ENCODE measurements around the gene CNN2. TPM values are rescaled to one million over a fixed set of nuclear protein-coding genes. Genes with fewer than 3 reads are reported as not detected.

Gene CNN2
- total RNA-seq: 23.2 TPM

DNA sequence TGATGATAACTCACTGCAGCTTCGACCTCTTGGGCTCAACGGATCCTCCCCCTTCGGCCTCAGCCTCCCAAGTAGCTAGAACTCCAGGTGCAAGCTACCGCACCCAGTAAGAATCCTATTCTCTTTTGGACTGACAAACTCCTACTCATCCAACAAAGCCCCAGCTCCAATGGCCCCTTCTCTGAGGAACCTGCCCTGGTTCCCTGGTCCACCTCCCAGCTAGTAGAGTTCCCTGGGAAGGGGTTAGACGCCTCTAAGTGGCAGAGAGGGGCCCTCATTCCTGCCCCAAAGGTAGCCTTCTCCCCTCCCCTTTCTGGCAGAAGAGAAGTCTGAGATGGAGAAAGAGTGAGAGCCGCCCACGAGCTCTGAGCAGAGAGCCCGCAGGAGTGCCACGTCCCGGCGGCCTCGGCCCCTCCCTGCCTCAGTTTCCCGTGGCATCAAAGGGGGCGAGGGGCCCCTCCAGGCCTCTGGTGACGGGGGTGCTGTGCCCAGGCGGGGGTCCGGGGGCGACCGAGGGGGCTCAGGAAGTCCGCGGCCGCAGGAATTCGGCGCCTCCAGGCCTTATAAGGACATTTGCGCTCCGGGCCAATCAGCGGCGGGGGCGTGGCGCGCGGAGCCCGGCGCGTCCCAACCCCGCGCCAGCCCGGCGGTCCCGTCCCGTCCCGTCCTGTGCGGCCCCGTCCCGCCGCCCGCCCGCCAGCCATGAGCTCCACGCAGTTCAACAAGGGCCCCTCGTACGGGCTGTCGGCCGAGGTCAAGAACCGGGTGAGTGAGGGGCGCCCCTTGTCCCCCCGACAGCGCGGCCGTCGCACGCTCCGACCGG lies at the start of gene CNN2:
CNN2 (plus strand) TSS at position 649 of the 823 bp plus-strand sequence; CDS start at position 703, 54 bp downstream.
- DNase-seq (ENCODE audit: low spot score) (peak; percentile 87), ATAC-seq (peak; percentile 85)

DNA sequence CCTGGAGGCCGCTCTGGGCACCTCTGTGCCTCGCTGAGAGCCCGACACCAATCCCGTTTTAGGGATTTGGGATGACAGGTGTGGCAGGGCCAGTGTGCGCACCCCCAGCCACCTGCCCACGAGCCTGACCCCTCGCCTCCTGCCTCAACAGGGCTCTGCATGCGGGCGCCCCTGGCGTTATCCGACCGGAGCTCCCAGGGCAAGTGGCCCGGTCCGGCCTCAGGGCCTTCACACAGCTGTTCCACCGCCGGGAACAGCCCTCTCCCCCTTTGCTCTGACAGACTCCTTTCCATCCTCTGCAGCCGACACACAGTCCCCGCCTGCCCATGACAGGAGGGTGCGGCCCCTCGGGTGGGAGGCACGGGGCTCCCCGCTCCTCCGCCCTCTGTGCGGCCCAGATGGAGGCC lies 49.3 kb upstream of the CNN2 start:
- ATAC-seq (no peak), DNase-seq (ENCODE audit: low spot score) (no peak)

DNA sequence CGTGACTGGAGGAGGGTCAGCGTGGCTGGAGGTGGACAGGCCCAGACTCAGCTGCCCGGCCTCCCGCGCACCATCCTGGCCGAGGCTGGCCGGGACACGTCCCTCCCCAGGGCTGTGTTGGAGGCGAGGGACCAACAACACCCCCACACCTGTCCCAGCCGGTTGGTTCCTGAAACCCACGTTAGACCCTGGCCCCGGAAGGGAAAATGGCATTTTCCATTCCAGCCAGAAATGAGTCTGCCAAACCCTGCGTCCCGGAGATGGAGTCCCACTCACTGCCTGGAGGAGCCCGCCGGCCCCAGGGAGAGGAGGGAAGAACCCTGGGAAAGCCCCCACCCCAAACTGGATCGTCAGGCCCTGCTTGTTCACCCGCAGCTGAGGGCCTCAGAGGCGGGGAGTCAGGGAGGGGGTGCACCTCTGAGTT lies 47.1 kb upstream of the CNN2 start:
- DNase-seq (ENCODE audit: low spot score): no peak
- no peak for ATAC-seq

DNA sequence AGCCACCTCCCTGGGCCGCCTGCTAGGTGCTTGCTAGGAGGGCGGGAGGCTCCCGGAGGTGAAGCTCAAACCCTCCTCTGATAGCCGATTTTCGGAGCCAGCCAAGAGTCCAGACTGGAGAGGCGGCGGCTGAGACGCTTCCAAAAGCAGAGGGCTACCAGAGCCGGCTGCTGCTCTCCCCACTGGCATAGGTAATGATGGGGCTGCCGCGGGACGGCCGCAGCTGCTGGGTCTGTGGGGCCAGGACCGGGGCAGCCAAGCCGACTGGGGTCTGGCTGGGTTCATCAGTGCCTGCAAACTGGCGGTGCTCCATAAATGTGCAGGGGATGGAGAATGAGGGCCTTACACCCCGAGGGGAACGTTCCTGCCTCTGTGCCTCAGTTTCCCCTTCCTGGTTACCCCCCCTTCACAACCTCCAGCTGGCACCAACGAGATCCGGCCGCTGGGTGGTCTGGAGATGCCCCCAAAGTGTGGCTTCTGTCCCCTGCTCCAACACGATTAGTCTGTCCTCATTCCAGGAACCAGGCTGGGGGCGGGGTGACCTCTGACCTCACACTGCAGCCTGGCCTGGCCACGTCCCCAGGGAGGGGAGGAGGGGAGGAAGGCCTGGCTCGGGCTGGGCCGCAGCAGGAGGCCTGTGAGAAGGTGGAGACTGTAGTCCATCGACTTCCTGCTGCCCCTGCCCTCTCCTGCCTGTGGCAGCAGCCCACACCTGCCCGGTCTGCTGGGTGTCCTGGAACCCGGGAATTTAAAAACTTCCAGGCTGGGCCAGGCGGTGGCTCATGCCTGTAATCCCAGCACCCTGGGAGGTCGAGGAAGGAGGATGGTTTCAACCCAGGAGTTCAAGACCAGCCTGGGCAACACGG lies 46.0 kb upstream of the CNN2 start:
- DNase-seq (ENCODE audit: low spot score) (peak; percentile 77), ATAC-seq (peak; percentile 68)

DNA sequence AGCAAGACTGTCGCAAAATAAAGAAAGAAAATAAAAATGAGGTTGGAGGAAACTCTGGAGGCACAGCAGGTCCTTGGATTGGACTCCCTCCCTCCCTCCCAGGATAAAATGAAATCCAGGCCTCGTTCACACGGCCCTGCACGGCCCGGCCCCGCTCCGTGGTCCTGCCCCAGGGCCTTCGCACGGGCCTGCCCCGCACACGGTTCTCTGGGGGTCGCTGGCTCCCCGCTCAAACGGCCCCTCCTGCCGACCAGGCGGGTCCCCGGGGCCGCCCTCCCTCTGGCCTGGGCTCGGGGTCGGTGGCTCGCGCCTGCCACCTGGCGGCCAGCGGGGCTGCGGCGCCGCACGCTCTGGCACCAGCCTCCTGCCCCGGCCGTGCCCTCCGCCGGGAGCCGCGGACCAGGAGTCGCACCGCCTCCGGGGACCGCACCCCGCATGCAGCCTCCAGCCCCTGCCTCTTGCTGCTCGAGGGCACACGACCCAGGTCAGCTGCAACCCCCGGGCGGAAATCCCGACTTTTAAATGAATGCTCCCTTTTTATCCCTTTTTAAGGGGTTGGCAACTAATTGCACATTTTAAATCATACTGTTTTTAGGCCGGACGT lies 43.7 kb upstream of the CNN2 start:
- peak; percentile 80 for DNase-seq (ENCODE audit: low spot score)

DNA sequence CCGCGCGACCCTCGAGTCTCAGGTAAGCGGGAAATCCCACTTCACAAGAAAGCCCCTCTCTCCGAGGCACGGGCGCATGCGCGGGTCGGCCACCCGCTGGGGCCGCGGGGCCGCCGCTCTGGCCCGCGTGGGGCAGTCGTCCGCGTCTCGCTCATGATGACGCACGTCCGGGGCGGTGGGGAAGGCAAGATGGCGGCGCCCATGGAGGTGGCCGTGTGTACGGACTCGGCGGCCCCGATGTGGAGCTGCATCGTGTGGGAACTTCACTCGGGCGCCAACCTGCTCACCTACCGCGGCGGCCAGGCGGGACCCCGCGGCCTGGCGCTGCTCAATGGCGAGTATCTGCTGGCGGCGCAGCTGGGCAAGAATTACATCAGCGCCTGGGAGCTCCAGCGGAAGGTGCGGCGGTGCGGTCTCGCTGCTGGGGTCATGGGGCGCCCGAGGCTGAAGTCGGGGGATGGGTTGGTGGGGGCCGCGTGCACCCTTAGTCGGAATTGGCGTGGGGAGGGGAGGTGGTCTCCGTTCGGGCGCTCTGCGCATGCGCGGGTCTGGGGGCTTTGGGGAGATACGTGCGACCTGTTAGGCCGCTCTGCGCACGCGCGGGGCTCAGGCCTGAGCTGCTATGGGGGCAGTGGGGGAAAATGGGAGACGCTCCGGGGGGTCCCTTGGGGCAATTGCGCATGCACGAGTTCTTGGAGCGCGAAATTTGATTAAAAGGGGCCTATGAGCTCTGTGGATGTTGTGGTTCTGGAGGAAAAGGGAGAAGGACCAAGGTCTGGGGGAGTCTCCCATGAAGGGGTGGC lies 42.0 kb upstream of the CNN2 start, which contains the start of gene WDR18:
WDR18 (plus strand) TSS at position 181 of the 803 bp plus-strand sequence; CDS start at position 190, 9 bp downstream.
- ATAC-seq: peak; percentile 88

More for the DNA sequence above, 43.7 kb upstream of the CNN2 start:
- ATAC-seq: peak; percentile 87

DNA sequence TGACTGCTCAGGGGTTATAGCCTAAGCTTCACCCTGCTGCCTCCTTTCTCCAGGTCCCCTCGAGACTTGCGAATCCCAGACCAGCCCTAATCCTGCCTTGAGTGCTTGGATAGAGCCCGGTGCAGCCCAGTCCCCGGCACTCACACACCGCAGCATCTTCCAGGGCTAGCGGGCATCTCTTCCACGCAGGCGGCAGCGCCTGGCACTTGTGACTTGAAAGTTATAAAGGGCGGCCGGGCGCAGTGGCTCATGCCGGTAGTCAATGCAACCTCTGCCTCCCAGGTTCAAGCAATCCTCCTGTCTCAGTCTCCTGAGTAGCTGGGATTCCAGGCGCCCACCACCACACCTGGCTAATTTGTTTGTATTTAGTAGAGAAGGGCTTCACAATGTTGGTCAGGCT lies 40.3 kb upstream of the CNN2 start:
- DNase-seq (ENCODE audit: low spot score) (no peak), ATAC-seq (no peak)

More for the DNA sequence above, 42.0 kb upstream of the CNN2 start, which contains the start of gene WDR18:
- DNase-seq (ENCODE audit: low spot score): peak; percentile 94

DNA sequence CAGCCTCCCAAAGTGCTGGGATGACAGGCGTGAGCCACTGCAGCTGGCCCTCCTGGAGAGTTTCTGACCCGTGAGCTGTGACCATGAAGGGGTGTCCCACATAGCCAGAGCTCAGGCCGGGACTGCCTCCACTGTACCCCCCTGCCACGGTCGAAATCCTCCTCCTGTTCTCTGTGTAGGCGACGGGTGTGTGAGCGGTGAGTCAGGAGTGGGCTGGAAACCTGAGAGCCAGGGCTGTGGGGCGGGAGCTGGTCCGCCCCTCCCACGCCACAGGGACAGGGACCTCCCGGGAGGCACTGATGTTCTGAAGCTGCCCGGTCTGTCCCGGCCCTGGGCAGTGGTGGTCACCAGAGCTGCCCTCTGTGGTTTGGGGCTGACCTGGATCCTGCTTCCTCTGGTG lies 38.3 kb upstream of the CNN2 start:
- ATAC-seq: no peak
- no peak for DNase-seq (ENCODE audit: low spot score)

DNA sequence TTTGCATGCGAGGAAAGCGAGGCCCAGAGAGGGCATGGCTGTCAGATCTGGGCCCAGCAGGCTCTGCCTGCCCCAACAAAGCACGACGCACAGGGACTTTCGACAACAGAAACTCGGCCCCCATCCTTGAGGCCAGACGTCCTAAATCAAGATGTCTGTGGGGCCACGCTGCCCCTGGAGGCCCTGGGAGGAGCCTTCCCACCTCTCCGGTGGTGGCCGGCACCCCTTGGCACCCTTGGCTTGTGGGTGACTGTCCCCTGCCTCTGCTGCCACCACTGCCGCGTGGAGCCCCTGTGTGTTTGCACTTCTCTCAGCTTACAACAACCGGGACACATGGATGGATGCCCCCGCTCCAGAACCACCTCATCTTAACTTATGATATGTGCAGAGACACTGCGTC lies 37.9 kb upstream of the CNN2 start:
- ATAC-seq (no peak), DNase-seq (ENCODE audit: low spot score) (no peak)

DNA sequence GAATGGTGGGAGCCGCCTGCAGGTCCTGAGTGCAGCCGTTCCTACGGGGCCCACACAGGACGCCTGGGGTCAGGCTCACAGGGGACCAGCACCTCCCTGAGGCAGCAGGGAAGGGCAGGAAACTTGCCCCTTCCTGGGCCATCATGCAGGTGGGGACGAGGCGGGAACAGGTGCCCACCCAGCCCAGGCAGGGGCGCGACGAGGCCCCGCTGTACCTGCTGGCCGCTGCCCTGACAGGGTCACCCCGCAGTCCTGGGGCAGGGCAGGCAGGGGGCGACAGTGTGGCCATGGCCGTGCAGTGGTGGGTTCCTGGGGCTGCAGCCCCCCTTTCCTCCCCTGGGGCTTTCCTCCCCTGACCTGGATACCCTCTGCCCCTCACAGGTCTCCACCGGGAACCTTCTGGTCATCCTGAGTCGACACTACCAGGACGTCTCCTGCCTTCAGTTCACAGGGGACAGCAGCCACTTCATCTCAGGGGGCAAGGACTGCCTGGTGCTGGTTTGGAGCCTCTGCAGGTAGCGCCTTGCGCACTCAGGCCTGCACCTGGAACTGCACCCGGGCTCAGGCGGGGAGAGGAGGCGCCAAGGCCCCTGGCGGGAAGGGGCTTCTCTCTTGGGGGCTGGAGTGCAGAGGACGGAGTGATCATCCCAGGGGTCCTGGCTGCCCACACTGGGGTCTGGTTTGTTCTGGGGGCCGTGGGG lies 36.9 kb upstream of the CNN2 start:
- ATAC-seq (no peak), DNase-seq (ENCODE audit: low spot score) (no peak)

DNA sequence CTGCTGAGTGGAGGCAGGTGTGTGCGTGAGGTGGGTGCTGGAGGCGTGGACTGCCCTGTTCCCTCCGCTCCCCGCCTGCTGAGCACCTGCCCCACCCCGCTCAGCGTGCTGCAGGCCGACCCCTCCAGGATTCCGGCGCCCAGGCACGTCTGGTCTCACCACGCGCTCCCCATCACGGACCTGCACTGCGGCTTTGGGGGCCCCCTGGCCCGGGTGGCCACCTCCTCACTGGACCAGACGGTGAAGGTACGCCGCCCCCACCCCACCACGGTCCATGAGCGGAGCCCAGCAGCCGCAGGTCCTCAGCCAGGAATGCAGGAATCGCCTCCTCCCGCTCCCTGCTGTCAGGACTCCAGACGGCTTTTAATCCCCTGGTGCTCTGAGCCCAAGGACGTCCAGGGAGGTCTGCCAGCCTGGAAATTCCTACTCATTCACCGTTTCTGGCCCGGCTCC lies 36.3 kb upstream of the CNN2 start:
- DNase-seq (ENCODE audit: low spot score): no peak

DNA sequence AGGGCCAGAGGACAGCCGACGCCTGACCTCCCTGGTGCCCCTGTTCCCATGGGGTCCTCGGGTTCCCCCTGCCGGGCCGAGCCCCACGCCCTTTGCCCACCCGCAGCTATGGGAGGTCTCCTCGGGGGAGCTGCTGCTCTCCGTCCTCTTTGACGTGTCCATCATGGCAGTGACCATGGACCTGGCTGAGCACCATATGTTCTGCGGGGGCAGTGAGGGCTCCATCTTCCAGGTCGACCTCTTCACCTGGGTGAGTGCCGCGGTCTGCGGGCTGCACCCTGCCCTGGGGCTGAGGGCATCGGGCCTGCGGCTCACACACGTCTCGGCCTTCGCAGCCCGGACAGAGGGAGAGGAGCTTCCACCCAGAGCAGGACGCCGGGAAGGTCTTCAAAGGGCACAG lies 35.7 kb upstream of the CNN2 start:
- ATAC-seq (no peak), DNase-seq (ENCODE audit: low spot score) (no peak)

More for the DNA sequence above, 36.3 kb upstream of the CNN2 start:
- no peak for ATAC-seq

DNA sequence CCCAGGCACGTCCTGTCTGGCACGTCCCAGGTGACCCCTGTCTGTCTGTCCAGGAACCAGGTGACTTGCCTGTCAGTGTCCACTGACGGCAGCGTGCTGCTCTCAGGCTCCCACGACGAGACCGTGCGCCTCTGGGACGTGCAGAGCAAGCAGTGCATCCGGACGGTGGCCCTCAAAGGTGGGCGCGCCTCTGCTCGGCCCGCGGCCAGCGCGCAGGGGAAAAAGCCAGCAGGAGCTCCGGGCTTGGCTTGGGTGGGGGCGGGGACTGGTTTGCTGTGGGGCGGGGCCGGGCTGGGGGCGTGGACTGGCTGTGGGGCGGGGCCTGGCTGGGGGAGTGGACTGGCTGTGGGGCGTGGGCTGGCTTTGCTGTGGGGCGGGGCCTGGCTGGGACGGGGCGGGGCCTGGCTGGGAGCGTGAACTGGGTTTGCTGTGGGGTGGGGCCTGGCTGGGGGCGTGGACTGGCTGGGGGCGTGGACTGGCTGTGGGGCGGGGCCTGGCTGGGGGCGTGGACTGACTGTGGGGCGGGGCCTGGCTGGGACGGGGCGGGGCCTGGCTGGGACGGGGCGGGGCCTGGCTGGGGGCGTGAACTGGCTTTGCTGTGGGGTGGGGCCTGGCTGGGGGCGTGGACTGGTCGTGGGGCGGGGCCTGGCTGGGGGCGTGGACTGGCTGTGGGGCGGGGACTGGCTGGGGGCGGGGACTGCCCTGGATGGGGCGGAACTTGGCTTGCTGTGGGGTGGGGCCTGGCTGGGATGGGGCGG lies 35.1 kb upstream of the CNN2 start:
- DNase-seq (ENCODE audit: low spot score) (no peak), ATAC-seq (peak; percentile 18)

DNA sequence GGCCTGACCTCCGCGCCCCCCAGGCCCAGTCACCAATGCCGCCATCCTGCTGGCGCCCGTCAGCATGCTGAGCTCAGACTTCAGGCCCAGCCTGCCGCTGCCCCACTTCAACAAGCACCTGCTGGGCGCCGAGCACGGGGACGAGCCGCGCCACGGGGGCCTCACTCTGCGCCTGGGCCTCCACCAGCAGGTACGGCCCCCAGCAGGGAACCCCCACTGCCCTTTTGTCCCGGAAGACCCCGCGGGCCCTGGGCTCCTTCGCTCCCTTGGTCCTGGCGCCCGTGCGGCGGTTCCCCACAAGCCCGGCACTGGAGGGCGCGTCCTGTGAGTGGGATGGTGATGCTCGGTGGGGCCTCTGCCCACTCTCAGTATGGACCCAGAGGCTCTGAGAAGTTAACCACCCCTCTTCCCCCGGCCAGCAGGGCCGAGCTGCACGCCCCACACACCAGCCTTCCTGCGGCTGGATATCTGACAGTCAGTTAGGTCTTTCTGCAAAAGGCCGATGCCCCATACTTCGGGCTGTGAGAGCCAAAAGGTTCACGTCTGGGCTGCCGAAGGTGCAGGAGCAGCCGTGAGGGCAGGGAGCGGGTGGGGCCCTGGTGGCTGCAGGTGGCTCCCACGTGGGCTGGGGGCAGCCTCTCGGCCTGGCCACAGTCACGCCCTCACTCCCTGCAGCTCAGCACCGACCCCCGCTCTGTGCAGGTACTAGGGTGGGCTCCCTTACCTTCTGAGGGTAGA lies 34.3 kb upstream of the CNN2 start:
- DNase-seq (ENCODE audit: low spot score): peak; percentile 50
- no peak for ATAC-seq

DNA sequence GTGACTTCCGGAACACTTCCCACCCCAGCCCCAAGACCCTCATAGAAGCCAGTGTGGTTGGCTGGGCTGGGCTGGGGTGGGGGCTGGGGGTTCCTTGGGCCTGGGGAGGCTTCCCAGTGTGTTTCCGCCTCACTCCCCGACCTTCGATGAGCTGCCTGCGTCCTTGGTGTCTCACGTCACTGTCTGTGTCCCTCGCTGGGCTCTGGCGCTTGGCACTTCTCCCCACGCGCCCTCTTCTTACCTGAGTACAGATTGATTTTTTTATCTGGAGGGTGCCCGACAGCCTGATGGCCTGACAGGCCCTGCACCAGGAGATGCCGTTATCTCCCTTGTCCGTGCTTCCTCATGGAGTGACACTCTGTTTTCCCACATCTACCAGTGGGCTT lies 33.7 kb upstream of the CNN2 start:
- ATAC-seq (peak; percentile 5), DNase-seq (ENCODE audit: low spot score) (no peak)

DNA sequence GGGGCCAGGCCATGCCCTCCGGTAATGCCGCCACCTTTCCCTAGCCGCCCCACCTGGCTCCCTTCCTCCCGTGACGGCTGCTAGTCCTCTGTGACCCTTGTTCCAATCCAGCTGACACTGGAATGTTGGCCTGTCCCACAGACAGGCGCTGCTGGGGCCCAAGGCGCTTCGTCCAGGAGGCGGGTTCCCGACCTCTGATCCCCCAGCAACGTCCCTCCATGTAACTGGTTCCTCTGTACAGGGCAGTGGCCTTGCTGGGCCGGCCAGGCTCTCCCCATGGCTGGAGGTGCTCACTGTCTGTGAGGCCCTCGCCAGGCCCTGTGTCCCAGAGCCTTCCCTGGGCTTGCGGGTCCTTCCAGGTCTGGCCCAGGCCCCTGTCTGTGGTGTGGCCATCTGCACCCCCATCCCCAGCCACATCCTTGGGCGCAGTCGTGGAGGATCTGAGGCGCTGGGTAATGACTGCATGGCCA lies 33.0 kb upstream of the CNN2 start:
- ATAC-seq (peak; percentile 70), DNase-seq (ENCODE audit: low spot score) (peak; percentile 90)

DNA sequence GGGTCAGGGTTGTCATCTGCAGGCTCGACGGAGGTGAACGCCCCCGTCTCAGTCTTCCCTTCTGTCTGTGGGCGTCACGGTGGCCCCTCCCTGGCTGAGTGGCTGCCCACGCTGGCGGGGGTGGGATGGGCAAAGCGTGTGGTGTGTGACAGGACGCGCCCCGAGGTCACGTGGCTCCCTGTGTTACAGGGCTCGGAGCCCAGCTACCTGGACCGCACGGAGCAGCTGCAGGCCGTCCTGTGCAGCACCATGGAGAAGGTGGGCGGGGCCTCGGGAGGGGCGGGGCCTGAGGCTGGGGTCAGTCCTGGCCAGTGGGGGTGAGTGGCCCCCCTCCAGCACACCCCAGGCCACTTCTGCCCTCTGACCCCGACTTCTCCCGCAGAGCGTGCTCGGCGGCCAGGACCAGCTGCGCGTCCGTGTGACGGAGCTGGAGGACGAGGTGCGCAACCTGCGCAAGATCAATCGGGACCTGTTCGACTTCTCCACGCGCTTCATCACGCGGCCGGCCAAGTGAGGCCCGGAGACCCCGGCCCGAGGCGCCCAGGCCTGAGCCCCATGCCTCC lies 32.5 kb upstream of the CNN2 start:
- DNase-seq (ENCODE audit: low spot score) (peak; percentile 80), ATAC-seq (peak; percentile 51)

DNA sequence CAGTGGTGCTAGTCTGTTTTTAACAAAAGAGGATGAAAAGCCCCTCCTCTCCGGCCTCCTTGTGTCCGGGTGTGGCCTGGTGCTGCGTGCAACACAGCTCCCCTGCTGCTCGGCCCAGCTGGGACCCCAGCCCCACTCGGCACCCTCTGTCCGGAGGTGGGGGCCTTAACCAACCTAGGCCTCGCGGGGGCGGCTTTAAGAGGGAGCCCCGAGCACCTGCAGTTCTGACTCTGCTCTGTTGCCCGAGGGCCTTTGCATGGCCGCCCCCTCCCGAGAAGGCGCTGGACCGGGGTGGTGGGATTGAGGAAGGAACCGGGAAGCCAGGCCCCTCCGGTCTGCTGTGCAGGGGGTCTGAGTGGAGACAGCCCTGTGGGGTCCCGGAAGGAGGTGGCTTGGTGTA lies 31.9 kb upstream of the CNN2 start:
- DNase-seq (ENCODE audit: low spot score): no peak

More for the DNA sequence above, 31.9 kb upstream of the CNN2 start:
- no peak for ATAC-seq

All from left lobe of liver (tissue), 2 donors.